COLO668 (cell line): ENCODE data around the gene LONP1.
"Not testable (repeated sequence)": the region's sequence is repeated elsewhere in the genome, so short reads cannot be mapped to it uniquely, and the experiment has no call there.

ENCODE experiments used
- DNase-seq: peaks from one replicate; lab custom pipeline; 2025; ENCODE audit not compliant: unreplicated experiment; lab: John Stamatoyannopoulos, UW

The LONP1 gene, protein sequence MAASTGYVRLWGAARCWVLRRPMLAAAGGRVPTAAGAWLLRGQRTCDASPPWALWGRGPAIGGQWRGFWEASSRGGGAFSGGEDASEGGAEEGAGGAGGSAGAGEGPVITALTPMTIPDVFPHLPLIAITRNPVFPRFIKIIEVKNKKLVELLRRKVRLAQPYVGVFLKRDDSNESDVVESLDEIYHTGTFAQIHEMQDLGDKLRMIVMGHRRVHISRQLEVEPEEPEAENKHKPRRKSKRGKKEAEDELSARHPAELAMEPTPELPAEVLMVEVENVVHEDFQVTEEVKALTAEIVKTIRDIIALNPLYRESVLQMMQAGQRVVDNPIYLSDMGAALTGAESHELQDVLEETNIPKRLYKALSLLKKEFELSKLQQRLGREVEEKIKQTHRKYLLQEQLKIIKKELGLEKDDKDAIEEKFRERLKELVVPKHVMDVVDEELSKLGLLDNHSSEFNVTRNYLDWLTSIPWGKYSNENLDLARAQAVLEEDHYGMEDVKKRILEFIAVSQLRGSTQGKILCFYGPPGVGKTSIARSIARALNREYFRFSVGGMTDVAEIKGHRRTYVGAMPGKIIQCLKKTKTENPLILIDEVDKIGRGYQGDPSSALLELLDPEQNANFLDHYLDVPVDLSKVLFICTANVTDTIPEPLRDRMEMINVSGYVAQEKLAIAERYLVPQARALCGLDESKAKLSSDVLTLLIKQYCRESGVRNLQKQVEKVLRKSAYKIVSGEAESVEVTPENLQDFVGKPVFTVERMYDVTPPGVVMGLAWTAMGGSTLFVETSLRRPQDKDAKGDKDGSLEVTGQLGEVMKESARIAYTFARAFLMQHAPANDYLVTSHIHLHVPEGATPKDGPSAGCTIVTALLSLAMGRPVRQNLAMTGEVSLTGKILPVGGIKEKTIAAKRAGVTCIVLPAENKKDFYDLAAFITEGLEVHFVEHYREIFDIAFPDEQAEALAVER

DNA sequence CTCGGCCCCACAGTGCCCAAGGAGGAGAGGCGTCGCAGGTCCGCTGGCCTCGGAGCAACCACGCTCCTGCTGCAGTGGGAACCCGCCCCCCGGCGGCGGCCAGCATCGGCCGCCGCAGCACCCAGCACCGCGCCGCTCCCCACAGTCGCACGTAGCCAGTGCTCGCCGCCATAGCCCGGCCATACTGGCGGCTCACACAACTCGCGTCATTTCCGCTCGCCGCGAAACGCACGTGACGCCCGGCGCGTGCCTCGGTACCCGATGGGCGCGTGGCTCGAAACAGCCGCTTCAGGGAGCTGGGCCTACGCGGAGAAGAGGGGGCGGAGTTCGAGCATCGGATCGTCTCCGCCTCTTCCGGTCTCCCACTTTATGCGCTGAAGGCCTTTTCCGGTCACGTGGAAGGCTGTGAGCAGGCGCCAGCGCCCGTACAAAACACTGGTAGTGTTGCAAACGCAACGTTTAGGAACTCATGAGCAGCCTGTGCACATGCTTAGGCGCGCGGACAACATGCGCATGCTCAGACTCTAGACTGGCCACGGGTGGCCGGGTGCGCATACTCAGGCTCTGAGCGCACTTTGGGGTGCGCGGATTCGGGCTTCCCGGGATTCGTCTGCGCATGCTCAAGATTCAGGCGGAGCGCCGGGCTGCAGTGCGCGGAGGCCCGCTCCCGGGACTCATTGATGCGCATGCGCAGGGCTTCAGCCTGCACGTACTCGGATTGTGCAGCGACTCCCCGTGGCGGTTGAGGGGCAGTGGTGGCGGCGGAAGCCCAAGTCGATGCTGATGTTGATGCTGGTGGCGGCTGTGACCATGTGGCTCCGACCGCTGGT, at the start of gene LONP1, which contains the start of gene CATSPERD:
Gene LONP1 (minus strand): TSS at position 186 of the 830 bp plus-strand sequence. CDS start 14 bp downstream, at position 172.
Gene CATSPERD (plus strand): TSS at position 677 of the 830 bp plus-strand sequence. CDS start 101 bp downstream, at position 778.
- DNase-seq: peak; percentile 99

DNA sequence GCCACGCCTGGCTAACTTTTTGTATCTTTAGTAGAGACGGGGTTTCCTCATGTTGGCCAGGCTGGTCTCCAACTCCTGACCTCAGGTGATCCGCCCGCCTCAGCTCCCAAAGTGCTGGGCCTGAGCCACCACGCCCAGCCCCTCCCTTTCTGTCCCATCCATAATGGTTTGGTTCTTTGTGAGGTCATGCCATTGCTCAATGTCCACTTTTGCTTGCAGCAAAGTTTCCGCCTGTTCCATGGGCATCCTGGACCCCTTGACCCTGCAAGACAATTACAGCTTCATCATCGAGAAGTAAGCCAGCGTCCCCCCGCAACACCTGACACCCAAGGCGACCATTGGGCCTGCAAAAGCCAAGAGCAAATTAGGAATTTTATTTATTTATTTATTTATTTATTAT, 48.0 kb upstream of the LONP1 start:
- no peak for DNase-seq

GRCh38 chr19:5765220-5765619, 45.3 kb upstream of the LONP1 start:
- DNase-seq: no peak

- no peak for DNase-seq
Measured at GRCh38 chr19:5762608-5763217, 42.8 kb upstream of the LONP1 start.

DNA sequence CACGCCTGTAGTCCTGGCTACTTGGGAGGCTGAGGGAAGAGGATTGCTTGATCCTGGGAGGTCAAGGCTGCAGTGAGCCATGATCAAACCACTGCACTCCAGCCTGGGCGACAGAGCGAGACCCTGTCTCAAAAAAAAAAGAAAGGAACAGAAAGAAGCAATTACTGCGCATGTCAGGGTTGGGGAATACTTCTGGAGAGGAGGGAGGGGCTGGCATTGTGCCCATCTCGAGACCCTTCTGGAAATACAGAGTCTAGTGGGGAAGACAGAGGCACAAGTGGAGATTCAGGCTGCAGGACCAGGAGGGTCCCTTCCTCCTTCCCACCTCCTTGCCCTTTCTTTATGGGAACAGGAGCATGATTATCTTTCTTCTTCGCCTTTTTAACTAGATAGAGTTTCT, 33.8 kb upstream of the LONP1 start:
- no peak for DNase-seq

- no peak for DNase-seq
Measured at GRCh38 chr19:5751709-5752108, 31.8 kb upstream of the LONP1 start.

GRCh38 chr19:5749505-5749904, 29.6 kb upstream of the LONP1 start:
- no peak for DNase-seq

GRCh38 chr19:5748920-5749319, 29.0 kb upstream of the LONP1 start:
- peak; percentile 13 for DNase-seq

GRCh38 chr19:5744999-5745398, 25.1 kb upstream of the LONP1 start:
- DNase-seq: not testable (repeated sequence)

DNA sequence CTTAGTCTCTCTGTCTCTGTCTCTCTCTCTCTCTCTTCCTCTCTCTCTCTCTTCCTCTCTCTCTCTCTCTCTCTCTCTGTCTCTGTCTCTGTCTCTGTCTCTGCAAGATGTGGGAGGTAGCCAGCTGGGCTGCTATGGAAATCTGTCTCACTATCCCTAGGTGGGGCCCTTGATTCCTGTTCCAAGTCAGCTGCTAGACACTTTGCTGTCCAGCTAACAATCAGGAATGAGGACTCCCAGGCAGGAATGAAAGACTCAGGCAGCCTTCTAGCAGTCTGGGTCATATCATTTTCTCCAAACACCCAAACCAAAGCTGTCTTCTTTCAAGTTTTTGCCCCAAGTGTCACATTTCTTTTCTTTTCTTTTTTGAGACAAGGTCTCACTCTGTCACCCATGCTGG, 23.7 kb upstream of the LONP1 start:
- DNase-seq: no peak

DNA sequence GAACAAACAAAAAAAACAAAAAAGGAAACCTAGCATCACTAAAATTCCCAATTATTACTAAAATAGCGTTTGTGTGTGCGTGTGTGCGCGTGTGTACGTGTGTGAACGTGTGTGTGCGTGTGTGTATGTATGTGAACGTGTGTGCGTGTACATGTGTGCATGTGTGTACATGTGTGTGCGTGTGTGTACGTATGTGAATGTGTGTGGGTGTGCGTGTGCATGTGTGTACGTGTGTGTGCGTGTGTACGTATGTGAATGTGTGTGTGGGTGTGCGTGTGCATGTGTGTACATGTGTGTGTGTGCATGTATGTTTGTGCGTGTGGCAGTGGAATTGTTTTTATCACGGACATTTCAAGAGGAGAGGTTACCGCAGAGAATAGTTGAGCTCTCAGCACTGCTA, 22.1 kb upstream of the LONP1 start:
- no peak for DNase-seq

DNA sequence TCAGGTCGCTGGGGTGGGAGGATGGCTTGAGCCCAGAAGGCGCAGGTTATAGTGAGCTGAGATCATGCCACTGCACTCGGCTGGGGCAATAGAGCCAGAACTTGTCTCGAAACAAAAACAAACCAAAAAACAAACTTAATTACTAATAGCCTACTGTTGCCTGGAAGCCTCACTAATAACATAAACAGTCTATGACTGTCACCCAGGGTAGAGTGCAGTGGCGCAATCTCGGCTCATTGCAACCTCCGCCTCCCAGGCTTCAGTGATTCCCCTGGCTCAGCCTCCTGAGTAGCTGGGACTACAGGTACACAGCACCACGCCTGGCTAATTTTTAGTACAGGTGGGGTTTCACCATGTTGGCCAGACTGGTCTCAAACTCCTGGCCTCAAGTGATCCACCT, 18.5 kb upstream of the LONP1 start:
- DNase-seq: no peak

- not testable (repeated sequence) for DNase-seq
Measured at GRCh38 chr19:5733172-5733571, 13.2 kb upstream of the LONP1 start.

DNA sequence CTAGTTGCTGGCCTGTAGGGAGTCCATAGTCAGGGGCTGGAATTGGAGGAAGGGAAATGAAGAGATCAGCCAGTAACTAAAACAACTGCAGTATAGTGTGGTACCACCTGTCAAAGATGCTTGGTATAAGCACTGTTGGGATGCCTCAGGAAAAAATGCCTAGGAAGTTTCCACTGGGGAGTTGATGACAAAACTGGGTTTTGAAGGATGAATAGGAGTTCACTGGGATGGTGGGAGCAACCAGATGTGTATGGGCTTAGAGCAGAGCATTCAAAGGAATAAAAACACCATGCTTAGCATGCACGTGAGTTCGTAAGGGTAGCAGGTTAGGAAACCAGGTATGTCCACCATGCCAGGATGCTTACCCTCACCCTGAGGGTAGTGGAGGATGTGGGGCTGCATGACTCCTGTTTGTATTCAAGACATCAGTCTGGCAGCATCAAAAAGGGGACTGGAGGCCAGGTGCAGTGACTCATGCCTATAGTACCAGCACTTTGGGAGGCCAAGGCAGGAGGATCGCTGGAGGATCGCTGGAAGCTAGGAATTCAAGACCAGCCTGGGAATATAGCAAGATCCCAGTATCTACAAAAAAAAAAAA, 7.6 kb upstream of the LONP1 start:
- no peak for DNase-seq

GRCh38 chr19:5719274-5719960, 529 bp downstream of the LONP1 start:
- DNase-seq: peak; percentile 35

DNA sequence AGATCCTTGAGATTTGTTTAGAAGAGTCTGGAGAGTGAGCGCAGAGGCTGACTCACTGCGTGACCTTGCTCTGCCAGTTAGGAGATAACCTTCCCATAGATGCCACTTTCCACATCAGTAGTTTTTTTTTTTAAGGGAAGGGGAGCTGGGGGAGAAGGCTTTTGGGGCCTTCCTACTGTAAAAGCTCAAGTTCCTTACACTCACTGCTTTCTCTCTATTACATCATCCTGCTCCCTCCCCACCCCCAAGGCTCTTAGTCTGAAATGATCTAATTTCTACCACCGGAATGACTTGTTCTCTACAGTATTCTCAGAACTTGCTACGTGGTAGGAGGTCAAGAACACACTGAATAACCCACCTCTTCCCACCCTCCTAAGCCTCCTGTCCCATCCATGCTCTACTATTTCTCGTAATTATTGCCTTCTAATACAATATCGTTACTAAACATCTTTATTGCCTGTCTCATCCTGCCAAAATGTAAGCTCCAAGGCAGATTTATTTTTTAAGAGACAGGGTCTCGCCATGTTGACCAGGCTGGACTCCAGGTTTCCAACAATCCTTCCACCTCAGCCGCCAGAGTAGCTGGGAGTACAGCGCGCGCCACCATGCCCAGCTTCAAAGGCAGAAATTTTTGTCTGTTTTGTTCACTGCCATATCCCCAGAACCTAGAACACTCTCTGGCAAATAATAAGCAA, 1.2 kb downstream of the LONP1 start:
- no peak for DNase-seq

GRCh38 chr19:5718037-5718578, 1.8 kb downstream of the LONP1 start:
- DNase-seq: no peak

GRCh38 chr19:5717215-5717935, 2.6 kb downstream of the LONP1 start:
- no peak for DNase-seq
